ENCODE data around the gene CHRNE. TPM values are rescaled to one million over a fixed set of nuclear protein-coding genes. Genes with fewer than 3 reads are reported as not detected.

The CHRNE gene
- total and polyA plus RNA-seq, 2 of the 13 experiments (the other 11 are each of a cell fraction or from before 2014, with no cell fraction given): 0.53 to 0.59 TPM

- H3K9me3 ChIP-seq (ENCODE audit: low read length): no peaks in the 10 kb centered on the region
- H3K27ac ChIP-seq (ENCODE audit: extremely low read length, insufficient read depth, low read length): peak overlapping the region; percentile 99
- FAIRE-seq (no peak), DNase-seq (ENCODE audit: low spot score) (peak; percentile 56), ATAC-seq (peak; percentile 52)
- H2AFZ ChIP-seq (ENCODE audit: low read length): no peak overlapping the region
- peak overlapping the region; percentile 84 for H3K9ac ChIP-seq (ENCODE audit: insufficient read depth, low read depth, low read length)
- H3K79me2 ChIP-seq (ENCODE audit: insufficient read depth, low read length): peaks cover 41% of the 10 kb centered on the region
- intact Hi-C loops (cut with micrococcal nuclease; ENCODE audit: unreplicated experiment): loop anchor here (1.0 to 5.0 kb wide), 2 partner anchors 17 to 43 kb away; partner anchors contain the start of gene SPAG7
- TSS peak; percentile 64 for BruUV-seq (replicated peaks)
- H3K4me3 ChIP-seq (replicated peaks in 1 of 3; ENCODE audit: insufficient read depth in 1 of 3, low read depth in 2 of 3, low read length in 3 of 3): peak overlapping the region; percentile 52 to 88 (median 86)
- CTCF ChIA-PET (ENCODE audit: low intra/inter-chr PET ratio, low total read pairs): no interaction called here
- H3K27me3 ChIP-seq (ENCODE audit: control insufficient read depth in 1 of 2, insufficient read depth in 2 of 2, low read length in 2 of 2): no peaks in the 10 kb centered on the region; a peak in 1 of 5 replicates
- H3K36me3 ChIP-seq (replicated peaks in 1 of 2; ENCODE audit: control insufficient read depth in 1 of 2, insufficient read depth in 2 of 2, low read length in 2 of 2): peaks cover 8 to 19% of the 10 kb centered on the region in 2 experiments
- in situ Hi-C loops (cut with HindIII; ENCODE audit: extremely low pct_ligation_motif_present, low pct_unique_long_range_greater_than_20kb): no loop called here
- POLR2A ChIA-PET: interaction anchor here (0.8 to 10.0 kb wide), 7 partner anchors 10 to 49 kb away, joined by 3 to 273 read pairs (median 5); partner anchors contain the start of genes RNF167, SLC25A11 and SPAG7
- H3K4me1 ChIP-seq (ENCODE audit: insufficient read depth, low read length): peaks cover 52% of the 10 kb centered on the region
- peak overlapping the region; percentile 93 for H3K4me2 ChIP-seq (ENCODE audit: low read depth, low read length)
- peaks cover 24% of the 10 kb centered on the region for H4K20me1 ChIP-seq (ENCODE audit: insufficient read depth, low read length)
- 0% methylated on average over 4 of the region's 52 CpGs for WGBS (ENCODE audit: low lambda C conversion rate)
- TF ChIP-seq ZNF33A (CRISPR knock-in tag; IDR thresholded peaks at IDR 0.05; ENCODE audit: borderline replicate concordance) (0 out of 2 replicates have a peak, but pooled peaks have one; percentile 10), ZNF839 (CRISPR knock-in tag; IDR thresholded peaks at IDR 0.05; ENCODE audit: borderline replicate concordance) (0 out of 2 replicates have a peak, but pooled peaks have one; percentile 62), ZNF790 (CRISPR knock-in tag; IDR thresholded peaks at IDR 0.05; ENCODE audit: borderline replicate concordance) (no peak), SETDB1 (CRISPR knock-in tag; IDR thresholded peaks at IDR 0.05; ENCODE audit: borderline replicate concordance) (no peak), ZSCAN25 (CRISPR knock-in tag; IDR thresholded peaks at IDR 0.05) (peak; percentile 16), MED13 (CRISPR knock-in tag; IDR thresholded peaks at IDR 0.05) (no peak), TCF12 (IDR thresholded peaks at IDR 0.05) (no peak), TCF12 (CRISPR knock-in tag; IDR thresholded peaks at IDR 0.05) (0 out of 2 replicates have a peak, but pooled peaks have one; percentile 48), ZNF605 (CRISPR knock-in tag; IDR thresholded peaks at IDR 0.05) (peak; percentile 31; the same call in 1 of the 2 replicates), KMT2A (CRISPR knock-in tag; IDR thresholded peaks at IDR 0.05) (peak; percentile 18; the same call in 1 of the 2 replicates), ZNF317 (CRISPR knock-in tag; IDR thresholded peaks at IDR 0.05) (peak; percentile 69; the same call in 1 of the 2 replicates), ZNF619 (CRISPR knock-in tag; IDR thresholded peaks at IDR 0.05) (0 out of 2 replicates have a peak, but pooled peaks have one; percentile 15)
- TF ChIP-seq, protein P1, sequence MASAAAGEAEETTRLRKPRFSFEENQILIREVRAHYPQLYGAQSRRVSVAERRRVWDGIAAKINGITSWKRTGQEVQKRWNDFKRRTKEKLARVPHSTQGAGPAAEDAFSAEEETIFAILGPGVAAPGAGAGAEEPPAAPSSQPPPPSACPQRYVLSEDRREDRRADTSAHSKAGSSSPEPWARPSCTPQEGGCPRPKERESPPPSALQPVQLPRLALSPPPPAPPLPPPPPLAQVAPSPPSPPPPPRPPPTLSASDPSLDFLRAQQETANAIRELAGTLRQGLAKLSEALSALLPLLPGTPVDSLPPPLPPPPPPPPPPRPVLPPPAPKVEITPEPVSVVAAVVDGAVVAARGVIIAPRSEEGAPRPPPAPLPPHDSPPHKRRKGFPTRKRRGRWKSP (CRISPR knock-in tag; IDR thresholded peaks at IDR 0.05): peak; percentile 15; the same call in 1 of the 2 replicates
- TF ChIP-seq, protein P2, sequence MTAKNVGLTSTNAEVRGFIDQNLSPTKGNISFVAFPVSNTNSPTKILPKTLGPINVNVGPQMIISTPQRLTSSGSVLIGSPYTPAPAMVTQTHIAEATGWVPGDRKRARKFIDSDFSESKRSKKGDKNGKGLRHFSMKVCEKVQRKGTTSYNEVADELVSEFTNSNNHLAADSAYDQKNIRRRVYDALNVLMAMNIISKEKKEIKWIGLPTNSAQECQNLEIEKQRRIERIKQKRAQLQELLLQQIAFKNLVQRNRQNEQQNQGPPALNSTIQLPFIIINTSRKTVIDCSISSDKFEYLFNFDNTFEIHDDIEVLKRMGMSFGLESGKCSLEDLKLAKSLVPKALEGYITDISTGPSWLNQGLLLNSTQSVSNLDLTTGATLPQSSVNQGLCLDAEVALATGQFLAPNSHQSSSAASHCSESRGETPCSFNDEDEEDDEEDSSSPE (CRISPR knock-in tag; IDR thresholded peaks at IDR 0.05): 0 out of 2 replicates have a peak, but pooled peaks have one; percentile 8
- TF ChIP-seq, protein P3, sequence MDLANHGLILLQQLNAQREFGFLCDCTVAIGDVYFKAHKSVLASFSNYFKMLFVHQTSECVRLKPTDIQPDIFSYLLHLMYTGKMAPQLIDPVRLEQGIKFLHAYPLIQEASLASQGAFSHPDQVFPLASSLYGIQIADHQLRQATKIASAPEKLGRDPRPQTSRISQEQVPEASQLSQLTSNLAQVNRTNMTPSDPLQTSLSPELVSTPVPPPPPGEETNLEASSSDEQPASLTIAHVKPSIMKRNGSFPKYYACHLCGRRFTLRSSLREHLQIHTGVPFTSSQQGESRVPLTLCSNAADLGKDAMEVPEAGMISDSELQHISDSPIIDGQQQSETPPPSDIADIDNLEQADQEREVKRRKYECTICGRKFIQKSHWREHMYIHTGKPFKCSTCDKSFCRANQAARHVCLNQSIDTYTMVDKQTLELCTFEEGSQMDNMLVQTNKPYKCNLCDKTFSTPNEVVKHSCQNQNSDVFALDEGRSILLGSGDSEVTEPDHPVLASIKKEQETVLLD (CRISPR knock-in tag; IDR thresholded peaks at IDR 0.05; ENCODE audit: low read depth): no peak
- TF ChIP-seq, protein P4, sequence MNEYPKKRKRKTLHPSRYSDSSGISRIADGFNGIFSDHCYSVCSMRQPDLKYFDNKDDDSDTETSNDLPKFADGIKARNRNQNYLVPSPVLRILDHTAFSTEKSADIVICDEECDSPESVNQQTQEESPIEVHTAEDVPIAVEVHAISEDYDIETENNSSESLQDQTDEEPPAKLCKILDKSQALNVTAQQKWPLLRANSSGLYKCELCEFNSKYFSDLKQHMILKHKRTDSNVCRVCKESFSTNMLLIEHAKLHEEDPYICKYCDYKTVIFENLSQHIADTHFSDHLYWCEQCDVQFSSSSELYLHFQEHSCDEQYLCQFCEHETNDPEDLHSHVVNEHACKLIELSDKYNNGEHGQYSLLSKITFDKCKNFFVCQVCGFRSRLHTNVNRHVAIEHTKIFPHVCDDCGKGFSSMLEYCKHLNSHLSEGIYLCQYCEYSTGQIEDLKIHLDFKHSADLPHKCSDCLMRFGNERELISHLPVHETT (CRISPR knock-in tag; conservative IDR thresholded peaks at IDR 0.05): peak; percentile 14; the same call in 1 of the 2 replicates
- TF ChIP-seq, protein P5, sequence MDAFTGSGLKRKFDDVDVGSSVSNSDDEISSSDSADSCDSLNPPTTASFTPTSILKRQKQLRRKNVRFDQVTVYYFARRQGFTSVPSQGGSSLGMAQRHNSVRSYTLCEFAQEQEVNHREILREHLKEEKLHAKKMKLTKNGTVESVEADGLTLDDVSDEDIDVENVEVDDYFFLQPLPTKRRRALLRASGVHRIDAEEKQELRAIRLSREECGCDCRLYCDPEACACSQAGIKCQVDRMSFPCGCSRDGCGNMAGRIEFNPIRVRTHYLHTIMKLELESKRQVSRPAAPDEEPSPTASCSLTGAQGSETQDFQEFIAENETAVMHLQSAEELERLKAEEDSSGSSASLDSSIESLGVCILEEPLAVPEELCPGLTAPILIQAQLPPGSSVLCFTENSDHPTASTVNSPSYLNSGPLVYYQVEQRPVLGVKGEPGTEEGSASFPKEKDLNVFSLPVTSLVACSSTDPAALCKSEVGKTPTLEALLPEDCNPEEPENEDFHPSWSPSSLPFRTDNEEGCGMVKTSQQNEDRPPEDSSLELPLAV (CRISPR knock-in tag; conservative IDR thresholded peaks at IDR 0.05; ENCODE audit: low read depth): no peak
Observed at GRCh38 chr17:4950075-4950745, 47.3 kb upstream of the CHRNE start.
